ENCODE results near the gene WDR47.

GRCh38 chr1:109047339-109047738 is 5.4 kb upstream of the WDR47 start:
- TF ChIP-seq EZH2 (IDR thresholded peaks at IDR 0.05; ENCODE audit: insufficient read depth, poor library complexity, severe bottlenecking) (no peak), EZH2phosphoT487 (IDR thresholded peaks at IDR 0.05; ENCODE audit: insufficient read depth, low read depth) (no peak)

All from GM23248 (cell line).